CD4-positive, CD25-positive, alpha-beta regulatory T cell (primary cell): ENCODE results near the gene CAPZB. TPM values are rescaled to one million over a fixed set of nuclear protein-coding genes. Genes with fewer than 3 reads are reported as not detected.

ENCODE experiments used
- ATAC-seq, 2 donors: fragments of 150-1000 bp; cut with Tn5 transposase; one replicate each; pipeline ENCODE4 v1.10.0; 2021; ENCODE audit warnings: low read depth in 2 of 2, moderate number of reproducible peaks in 2 of 2, moderate library complexity in 1 of 2
- DNase-seq, 3 donors: peaks; one replicate each; pipeline versions ENCODE4 v3.0.0 to v3.0.0-alpha.2; 2012 to 2022; ENCODE audit warnings: mixed read lengths in 1 of 3
- H3K27ac ChIP-seq: one replicate; pipeline ENCODE4 v1.7.0; 2013; ENCODE audit warnings: mild to moderate bottlenecking, low read length; ENCODE audit not compliant: insufficient read depth, poor library complexity, severe bottlenecking
- H3K27me3 ChIP-seq: one replicate; pipeline ENCODE4 v1.7.0; 2013; ENCODE audit warnings: low read length; ENCODE audit not compliant: control insufficient read depth, insufficient read depth
- H3K36me3 ChIP-seq: one replicate; pipeline ENCODE4 v1.7.0; 2013; ENCODE audit warnings: mild to moderate bottlenecking, low read length, moderate library complexity; ENCODE audit not compliant: control insufficient read depth, insufficient read depth
- H3K4me1 ChIP-seq: 2 replicates; pipeline ENCODE4 v1.7.0; 2013; ENCODE audit warnings: mild to moderate bottlenecking, low read length; ENCODE audit not compliant: insufficient read depth, control insufficient read depth, poor library complexity, severe bottlenecking
- H3K4me3 ChIP-seq: one replicate; pipeline ENCODE4 v1.7.0; 2013; ENCODE audit warnings: low read depth, mild to moderate bottlenecking, low read length, moderate library complexity
- H3K9me3 ChIP-seq, 2 experiments: 1 replicate in 1 of 2; 2 replicates in 1 of 2; pipeline ENCODE4 v1.7.0; 2013; ENCODE audit warnings: low read length in 2 of 2, mild to moderate bottlenecking in 1 of 2, moderate library complexity in 1 of 2; ENCODE audit not compliant: control insufficient read depth in 2 of 2
- H3K27ac Mint-ChIP-seq, 3 donors: one replicate each; pipeline ENCODE4 v1.8.0; 2020 to 2022; ENCODE audit warnings: mild to moderate bottlenecking in 3 of 3, mixed read lengths in 3 of 3, moderate library complexity in 2 of 3
- H3K27me3 Mint-ChIP-seq: one replicate; pipeline ENCODE4 v1.8.0; 2022; ENCODE audit warnings: mild to moderate bottlenecking, mixed read lengths
- H3K36me3 Mint-ChIP-seq: one replicate; pipeline ENCODE4 v1.8.0; 2020; ENCODE audit warnings: mixed read lengths
- H3K4me1 Mint-ChIP-seq, 4 donors: one replicate each; pipeline ENCODE4 v1.8.0; 2020 to 2022; ENCODE audit warnings: mixed read lengths in 4 of 4, mild to moderate bottlenecking in 1 of 4
- H3K4me3 Mint-ChIP-seq, 4 donors: one replicate each; pipeline ENCODE4 v1.8.0; 2020 to 2022; ENCODE audit warnings: mild to moderate bottlenecking in 4 of 4, mixed read lengths in 4 of 4, moderate library complexity in 3 of 4
- H3K9me3 Mint-ChIP-seq, 7 donors: one replicate each; pipeline ENCODE4 v1.8.0; 2020 to 2022; ENCODE audit warnings: mixed read lengths in 7 of 7, mild to moderate bottlenecking in 3 of 7, moderate library complexity in 2 of 7
- polyA plus RNA-seq, 4 donors: library from polyadenylated mRNA; unstranded; fragments of 300-500 nt; fragmentation: Illumina TruSeq; gene quantifications; one replicate each; pipeline ENCODE4 v1.2.3, GENCODE V29; 2021
- total RNA-seq: library from RNA; stranded (reverse); gene quantifications from one replicate; pipeline ENCODE4 v1.2.3, GENCODE V29; 2022

Gene CAPZB
- total and polyA plus RNA-seq, 5 donors from 2014 or later: 372 to 588 (median 462) TPM

DNA sequence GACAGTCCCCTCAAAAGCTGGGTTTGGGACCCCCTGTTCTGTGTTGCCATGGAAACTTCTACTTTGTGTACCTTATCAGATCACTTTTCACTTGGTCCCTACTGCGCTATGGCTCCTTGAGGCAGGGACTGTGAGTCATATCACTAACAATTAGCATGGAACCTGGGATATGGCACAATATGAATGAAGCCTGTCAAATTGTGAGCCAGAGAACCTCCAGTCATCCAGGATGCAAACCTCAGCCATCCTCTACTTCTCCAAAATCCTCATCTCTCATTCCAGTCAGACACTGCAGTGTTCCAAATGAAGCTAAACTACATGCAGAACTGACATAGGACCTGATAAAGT is 11.2 kb upstream of the CAPZB start:
- no peaks in the 10 kb centered on the region for H3K27me3 Mint-ChIP-seq

DNA sequence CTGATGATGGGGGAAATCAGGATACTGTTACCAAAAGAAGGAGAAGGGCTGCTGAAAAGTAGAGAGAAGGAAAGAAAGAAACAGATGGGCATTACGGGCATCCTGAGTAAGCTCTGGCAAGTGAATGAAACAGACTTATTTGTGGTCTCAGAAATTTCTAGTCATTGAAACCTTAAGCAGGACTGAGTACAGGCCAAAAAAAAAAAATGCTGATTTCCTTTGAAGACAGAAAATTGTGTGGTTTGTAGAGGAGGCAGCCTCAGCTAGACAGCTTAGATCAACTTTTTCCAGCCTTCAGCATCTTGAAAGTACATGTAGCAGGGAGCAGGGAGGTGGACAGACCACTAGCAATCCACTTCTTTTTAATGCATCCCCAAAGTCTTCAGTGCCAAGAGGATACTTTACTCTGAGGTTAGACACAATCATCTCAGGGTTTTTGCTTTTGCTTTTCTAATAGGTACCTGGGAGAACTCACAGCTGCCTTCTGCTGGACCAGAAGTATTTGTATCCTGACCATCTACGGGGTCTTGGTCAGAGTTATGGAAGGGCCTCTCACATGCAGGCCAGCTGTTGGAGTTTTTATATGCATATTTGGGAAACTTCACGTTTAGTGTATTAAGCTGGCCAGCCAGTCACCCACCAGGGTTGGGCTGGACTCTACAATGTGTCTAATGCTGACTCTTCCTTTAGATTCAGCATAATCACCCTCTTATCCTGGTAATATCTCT is 10.6 kb upstream of the CAPZB start:
- no peak overlapping the region for H3K27ac ChIP-seq
- no peaks in the 10 kb centered on the region for H3K4me1 ChIP-seq
- Mint-ChIP-seq H3K9me3 (peaks cover 0 to 2% (median 0%) of the 10 kb centered on the region in 7 donors), H3K4me3 (peak overlapping the region in 1 of 4 donors; percentile 66), H3K27ac (peak overlapping the region in 2 of 3 donors; percentile 61 to 62), H3K36me3 (no peaks in the 10 kb centered on the region), H3K27me3 (no peaks in the 10 kb centered on the region), H3K4me1 (peaks cover 2 to 14% (median 9%) of the 10 kb centered on the region in 4 donors)
- ATAC-seq (no peak), DNase-seq (no peak)
- no peaks in the 10 kb centered on the region for H3K27me3 ChIP-seq
- no peak overlapping the region for H3K4me3 ChIP-seq
- H3K36me3 ChIP-seq: no peaks in the 10 kb centered on the region
- H3K9me3 ChIP-seq: no peaks in the 10 kb centered on the region

More for the DNA sequence above, 11.2 kb upstream of the CAPZB start:
- Histone ChIP-seq H3K9me3 (no peaks in the 10 kb centered on the region), H3K27me3 (no peaks in the 10 kb centered on the region), H3K4me3 (no peak overlapping the region), H3K36me3 (no peaks in the 10 kb centered on the region), H3K4me1 (no peaks in the 10 kb centered on the region), H3K27ac (no peak overlapping the region)
- H3K36me3 Mint-ChIP-seq: no peaks in the 10 kb centered on the region
- ATAC-seq (no peak), DNase-seq (no peak)
- H3K9me3 Mint-ChIP-seq: peaks cover 0 to 2% (median 0%) of the 10 kb centered on the region in 7 donors
- no peak overlapping the region for H3K27ac Mint-ChIP-seq
- peak overlapping the region in 1 of 4 donors; percentile 66 for H3K4me3 Mint-ChIP-seq
- peaks cover 0 to 12% (median 8%) of the 10 kb centered on the region in 4 donors for H3K4me1 Mint-ChIP-seq

DNA sequence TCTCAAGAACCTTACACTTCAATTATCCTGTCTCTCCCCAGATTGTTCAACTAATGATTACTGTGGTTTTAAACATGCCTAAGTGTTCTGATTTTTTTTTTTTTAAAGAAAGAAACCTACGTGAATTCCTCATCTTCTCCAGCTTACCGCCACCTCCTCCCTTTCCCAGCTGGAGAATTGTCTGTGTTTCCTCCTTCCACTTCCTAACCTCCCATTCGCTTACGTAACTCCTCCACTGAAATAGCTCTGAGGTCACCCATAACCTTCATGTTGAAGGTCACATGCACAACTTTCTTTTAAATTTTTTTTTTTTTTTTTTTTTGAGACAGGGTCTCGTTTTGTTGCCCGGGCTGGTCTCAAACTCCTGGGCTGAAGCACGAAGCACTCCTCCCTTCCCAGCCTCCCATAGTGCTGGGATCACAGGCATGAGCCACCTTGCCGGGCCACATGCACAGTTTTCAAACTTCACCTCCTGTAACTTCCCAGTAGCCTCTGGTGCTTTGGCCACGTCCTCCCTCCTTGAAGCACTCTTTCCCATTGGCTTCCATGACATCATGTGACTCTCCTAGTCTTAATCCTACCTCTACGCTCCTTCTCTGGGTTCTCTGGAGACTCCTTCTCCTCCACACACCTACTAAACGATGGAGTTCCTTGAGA is 9.8 kb upstream of the CAPZB start:
- no peak for DNase-seq
- H3K27ac Mint-ChIP-seq: peak overlapping the region in 1 of 3 donors; percentile 61
- H3K27ac ChIP-seq: no peak overlapping the region
- ATAC-seq: no peak
- no peaks in the 10 kb centered on the region for H3K4me1 ChIP-seq
- peaks cover 4 to 16% (median 10%) of the 10 kb centered on the region in 4 donors for H3K4me1 Mint-ChIP-seq
- H3K36me3 ChIP-seq: no peaks in the 10 kb centered on the region
- H3K36me3 Mint-ChIP-seq: no peaks in the 10 kb centered on the region
- H3K4me3 ChIP-seq: no peak overlapping the region
- H3K9me3 ChIP-seq: no peaks in the 10 kb centered on the region
- peaks cover 0 to 2% (median 0%) of the 10 kb centered on the region in 7 donors for H3K9me3 Mint-ChIP-seq
- no peaks in the 10 kb centered on the region for H3K27me3 ChIP-seq
- peak overlapping the region in 1 of 4 donors; percentile 15 for H3K4me3 Mint-ChIP-seq
- H3K27me3 Mint-ChIP-seq: no peaks in the 10 kb centered on the region

DNA sequence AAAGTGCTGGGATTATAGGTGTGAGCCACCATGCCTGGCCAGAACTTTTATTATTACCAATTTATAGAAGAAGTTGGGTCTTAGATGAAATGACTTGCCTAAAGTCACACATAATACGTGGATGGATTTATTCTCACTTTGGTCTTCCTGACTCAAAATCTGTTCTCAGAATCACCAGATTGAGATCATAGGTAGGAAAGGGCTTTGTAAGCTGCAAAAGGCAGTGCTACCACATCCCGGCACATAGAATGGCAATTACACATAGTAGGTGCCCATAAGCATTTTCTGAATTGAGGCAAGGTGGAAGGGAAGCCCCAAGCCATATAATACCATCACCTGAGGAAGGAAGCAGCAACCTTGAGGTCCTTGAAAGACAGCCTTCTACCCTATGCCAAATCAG is 8.2 kb upstream of the CAPZB start:
- H3K27ac Mint-ChIP-seq: peak overlapping the region in 1 of 3 donors; percentile 48
- H3K36me3 ChIP-seq: no peaks in the 10 kb centered on the region
- peaks cover 5 to 20% (median 14%) of the 10 kb centered on the region in 4 donors for H3K4me1 Mint-ChIP-seq
- no peak overlapping the region for H3K27ac ChIP-seq
- H3K27me3 Mint-ChIP-seq: no peaks in the 10 kb centered on the region
- H3K9me3 ChIP-seq: no peaks in the 10 kb centered on the region
- no peaks in the 10 kb centered on the region for H3K4me1 ChIP-seq
- H3K36me3 Mint-ChIP-seq: no peaks in the 10 kb centered on the region
- ATAC-seq (no peak), DNase-seq (no peak)
- H3K9me3 Mint-ChIP-seq: no peaks in the 10 kb centered on the region
- no peak overlapping the region for H3K4me3 Mint-ChIP-seq
- H3K4me3 ChIP-seq: no peak overlapping the region
- H3K27me3 ChIP-seq: no peaks in the 10 kb centered on the region

DNA sequence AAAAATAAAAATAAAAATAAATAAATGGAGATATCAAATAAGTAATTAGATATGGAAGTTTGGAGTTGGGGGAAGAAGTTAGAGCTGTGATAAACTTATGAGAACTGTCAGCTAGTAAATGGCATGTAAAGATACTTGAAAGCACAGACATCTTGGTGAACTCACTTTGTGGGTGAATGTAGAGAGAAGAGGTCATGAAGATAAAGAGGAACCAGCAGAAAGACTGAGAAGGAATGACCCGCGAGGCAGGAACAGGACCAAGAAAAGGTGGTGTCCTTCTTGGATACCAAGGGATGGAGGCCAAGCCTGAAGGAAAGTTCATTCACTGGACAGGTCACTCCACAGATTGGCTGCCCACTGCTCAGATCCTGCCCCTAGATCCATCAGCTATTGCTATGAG is 4.7 kb upstream of the CAPZB start:
- Mint-ChIP-seq H3K27me3 (no peaks in the 10 kb centered on the region), H3K4me3 (peak overlapping the region in 1 of 4 donors; percentile 56), H3K9me3 (no peaks in the 10 kb centered on the region), H3K36me3 (no peaks in the 10 kb centered on the region), H3K27ac (no peak overlapping the region), H3K4me1 (peaks cover 12 to 39% (median 29%) of the 10 kb centered on the region in 4 donors)
- H3K27me3 ChIP-seq: no peaks in the 10 kb centered on the region
- H3K4me1 ChIP-seq: peaks cover 17% of the 10 kb centered on the region
- no peak overlapping the region for H3K27ac ChIP-seq
- DNase-seq (no peak), ATAC-seq (no peak)
- no peak overlapping the region for H3K4me3 ChIP-seq
- no peaks in the 10 kb centered on the region for H3K36me3 ChIP-seq
- no peaks in the 10 kb centered on the region for H3K9me3 ChIP-seq

DNA sequence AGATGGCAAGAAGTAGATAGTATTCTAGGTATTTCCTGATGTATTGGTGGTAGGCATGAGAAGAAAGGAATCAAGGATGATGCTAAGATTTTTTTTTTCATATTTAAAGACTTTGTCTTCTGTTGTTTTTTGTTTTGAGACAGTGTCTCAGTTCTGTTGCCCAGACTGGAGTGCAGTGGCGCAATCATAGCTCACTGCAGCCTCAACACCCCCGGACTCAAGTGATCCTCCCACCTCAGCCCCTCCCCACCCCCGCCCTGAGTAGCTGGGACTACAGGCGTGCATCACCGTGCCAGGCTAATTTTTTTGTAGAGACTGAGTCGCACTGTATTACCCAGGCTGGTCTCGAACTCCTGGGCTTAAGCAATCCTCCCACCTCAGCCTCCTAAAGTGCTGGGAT is 2.8 kb upstream of the CAPZB start:
- ATAC-seq: no peak
- Mint-ChIP-seq H3K4me3 (peak overlapping the region in 2 of 4 donors; percentile 75 to 90), H3K27ac (peak overlapping the region; percentile 28 to 86 (median 75)), H3K9me3 (no peaks in the 10 kb centered on the region), H3K4me1 (peaks cover 12 to 49% (median 36%) of the 10 kb centered on the region in 4 donors), H3K36me3 (peaks cover 10% of the 10 kb centered on the region), H3K27me3 (no peaks in the 10 kb centered on the region)
- DNase-seq: no peak
- H3K4me3 ChIP-seq: peak overlapping the region; percentile 39
- H3K27ac ChIP-seq: peak overlapping the region; percentile 56
- no peaks in the 10 kb centered on the region for H3K9me3 ChIP-seq
- H3K27me3 ChIP-seq: no peaks in the 10 kb centered on the region
- no peaks in the 10 kb centered on the region for H3K36me3 ChIP-seq
- H3K4me1 ChIP-seq: peaks cover 35% of the 10 kb centered on the region

DNA sequence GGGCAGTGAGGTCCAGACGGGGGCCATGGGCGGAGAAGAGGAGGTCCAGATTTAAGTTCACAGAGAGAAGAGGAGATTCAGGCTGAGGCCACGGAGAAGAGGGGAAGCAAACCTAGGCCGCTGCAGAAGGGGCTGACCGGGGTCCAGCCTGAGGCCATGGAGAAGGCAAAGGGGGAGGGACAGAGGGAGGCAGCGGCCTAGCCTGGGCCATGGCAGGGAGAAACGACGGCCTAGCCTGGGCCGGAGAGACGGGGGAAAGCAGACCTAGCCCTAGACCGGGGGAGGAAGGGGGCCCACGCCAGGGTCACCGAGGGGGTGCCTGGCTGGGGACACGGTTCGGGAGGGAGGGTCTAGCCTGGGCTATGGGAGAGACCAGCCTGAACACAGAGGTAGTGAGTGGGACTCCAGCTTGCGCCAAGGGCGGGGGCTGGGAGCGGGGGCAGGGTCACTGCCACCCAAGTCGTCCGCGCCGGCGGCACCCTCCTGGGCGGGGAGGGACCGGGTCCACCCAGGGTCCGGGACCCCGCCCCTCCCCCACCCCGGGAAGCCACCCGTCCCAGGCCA is 459 bp downstream of the CAPZB start:
- no peaks in the 10 kb centered on the region for H3K27me3 ChIP-seq
- peaks cover 67% of the 10 kb centered on the region for H3K4me1 ChIP-seq
- H3K27ac Mint-ChIP-seq: peak overlapping the region; percentile 94 to 97 (median 95)
- ATAC-seq (no peak), DNase-seq (peak in 1 of 3 donors; percentile 40)
- H3K9me3 Mint-ChIP-seq: no peaks in the 10 kb centered on the region
- H3K36me3 ChIP-seq: peaks cover 15% of the 10 kb centered on the region
- peak overlapping the region; percentile 93 to 96 (median 96) for H3K4me3 Mint-ChIP-seq
- no peaks in the 10 kb centered on the region for H3K27me3 Mint-ChIP-seq
- peak overlapping the region; percentile 92 for H3K27ac ChIP-seq
- H3K36me3 Mint-ChIP-seq: peaks cover 16% of the 10 kb centered on the region
- no peaks in the 10 kb centered on the region for H3K9me3 ChIP-seq
- H3K4me3 ChIP-seq: peak overlapping the region; percentile 64
- peaks cover 12 to 70% (median 53%) of the 10 kb centered on the region in 4 donors for H3K4me1 Mint-ChIP-seq
